CD14-positive monocyte (primary cell): ENCODE measurements around the gene PDE4D. TPM values are rescaled to one million over a fixed set of nuclear protein-coding genes. Genes with fewer than 3 reads are reported as not detected.

ENCODE experiments used
- DNase-seq, 3 donors: peaks; one replicate each; pipeline ENCODE4 v3.0.0-alpha.2; 2011 to 2022
- H2AFZ ChIP-seq: 2 replicates; pipeline ENCODE4 v1.6.0; 2012; ENCODE audit warnings: mild to moderate bottlenecking, low read depth, low read length, inconsistent platforms; ENCODE audit not compliant: insufficient read depth, poor library complexity, severe bottlenecking
- H3K27ac ChIP-seq, 2 donors: 1 replicate in 1 of 2; 2 replicates in 1 of 2; pipeline ENCODE4 v1.5.1; 2012 to 2013; ENCODE audit warnings: low read length in 2 of 2, control low read depth in 1 of 2, inconsistent platforms in 1 of 2, low read depth in 1 of 2, mild to moderate bottlenecking in 1 of 2
- H3K27me3 ChIP-seq, 2 donors: one replicate each; pipeline versions ENCODE4 v1.6.0 to v1.6.1; 2011 to 2013; ENCODE audit warnings: low read length in 2 of 2; ENCODE audit not compliant: control insufficient read depth in 2 of 2, insufficient read depth in 2 of 2
- H3K36me3 ChIP-seq, 2 donors: replicated peaks in 1 of 2; 1 replicate in 1 of 2; 2 replicates in 1 of 2; pipeline versions ENCODE4 v1.5.1 to v1.6.1; 2012 to 2013; ENCODE audit warnings: low read length in 2 of 2, control low read depth in 1 of 2, inconsistent platforms in 1 of 2, mild to moderate bottlenecking in 1 of 2; ENCODE audit not compliant: insufficient read depth in 2 of 2, control insufficient read depth in 1 of 2
- H3K4me1 ChIP-seq, 2 donors: 1 replicate in 1 of 2; 2 replicates in 1 of 2; pipeline versions ENCODE4 v1.5.1 to v1.6.1; 2012 to 2013; ENCODE audit warnings: low read length in 2 of 2, control low read depth in 1 of 2, inconsistent platforms in 1 of 2, mild to moderate bottlenecking in 1 of 2, moderate library complexity in 1 of 2; ENCODE audit not compliant: insufficient read depth in 2 of 2, control insufficient read depth in 1 of 2
- H3K4me2 ChIP-seq: replicated peaks from 2 replicates; pipeline ENCODE3; 2012; ENCODE audit warnings: low read length, moderate library complexity, mild to moderate bottlenecking; ENCODE audit not compliant: poor library complexity, severe bottlenecking; ENCODE audit errors: extremely low read depth
- H3K4me3 ChIP-seq, 3 experiments: fragments of 200-600 bp in 1 of 3; sonication (generic) in 1 of 3; replicated peaks in 1 of 3; 1 replicate in 2 of 3; 2 replicates in 1 of 3; pipeline ENCODE4 v1.5.1; 2011 to 2013; ENCODE audit warnings: low read length in 3 of 3, mild to moderate bottlenecking in 3 of 3, control low read depth in 2 of 3, low read depth in 2 of 3, inconsistent platforms in 1 of 3, moderate library complexity in 1 of 3
- H3K79me2 ChIP-seq: 2 replicates; pipeline ENCODE4 v1.6.0; 2012; ENCODE audit warnings: mild to moderate bottlenecking, control low read depth, inconsistent platforms, low read length, moderate library complexity; ENCODE audit not compliant: insufficient read depth
- H3K9ac ChIP-seq: 2 replicates; pipeline ENCODE4 v1.6.0; 2017; ENCODE audit warnings: low read length, mild to moderate bottlenecking; ENCODE audit not compliant: insufficient read depth, poor library complexity, severe bottlenecking
- H3K9me3 ChIP-seq, 2 donors: replicated peaks in 1 of 2; 1 replicate in 1 of 2; 2 replicates in 1 of 2; pipeline versions ENCODE4 v1.5.1 to v1.6.1; 2012 to 2013; ENCODE audit warnings: low read length in 2 of 2, control low read depth in 1 of 2; ENCODE audit not compliant: control insufficient read depth in 1 of 2, insufficient read depth in 1 of 2
- H4K20me1 ChIP-seq: 2 replicates; pipeline ENCODE4 v1.6.0; 2012; ENCODE audit warnings: mild to moderate bottlenecking, low read length, control low read depth, moderate library complexity; ENCODE audit not compliant: insufficient read depth
- H3K27ac Mint-ChIP-seq, 7 donors: one replicate each; pipeline ENCODE4 v1.8.0; 2020; ENCODE audit warnings: mild to moderate bottlenecking in 7 of 7, mixed read lengths in 7 of 7, moderate library complexity in 6 of 7, inconsistent platforms in 2 of 7
- H3K27me3 Mint-ChIP-seq, 3 donors: one replicate each; pipeline ENCODE4 v1.8.0; 2021 to 2022; ENCODE audit warnings: low read depth in 3 of 3, mild to moderate bottlenecking in 3 of 3, mixed read lengths in 3 of 3, moderate library complexity in 3 of 3, inconsistent platforms in 1 of 3
- H3K36me3 Mint-ChIP-seq, 2 donors: one replicate each; pipeline ENCODE4 v1.8.0; 2020; ENCODE audit warnings: mixed read lengths in 2 of 2, inconsistent platforms in 1 of 2, mild to moderate bottlenecking in 1 of 2
- H3K4me1 Mint-ChIP-seq: one replicate; pipeline ENCODE4 v1.8.0; 2020; ENCODE audit warnings: mild to moderate bottlenecking, mixed read lengths
- H3K4me3 Mint-ChIP-seq, 2 donors: one replicate each; pipeline ENCODE4 v1.8.0; 2020; ENCODE audit warnings: mild to moderate bottlenecking in 2 of 2, mixed read lengths in 2 of 2, moderate library complexity in 1 of 2
- H3K9me3 Mint-ChIP-seq, 7 donors: one replicate each; pipeline ENCODE4 v1.8.0; 2020 to 2022; ENCODE audit warnings: mixed read lengths in 7 of 7, mild to moderate bottlenecking in 6 of 7, moderate library complexity in 6 of 7, inconsistent platforms in 2 of 7
- CTCF ChIP-seq: fragments of 200-600 bp; IDR thresholded peaks from one replicate; pipeline ENCODE4 v1.8.0; 2022; ENCODE audit warnings: antibody characterized with exemption, mild to moderate bottlenecking
- WGBS: methylation state at CpG from one replicate; pipeline ENCODE4 v1.1.5; 2013; ENCODE audit warnings: missing lambda C conversion rate; ENCODE audit not compliant: insufficient coverage; 5-methylcytosine and 5-hydroxymethylcytosine counted together
- intact Hi-C, 2 donors: fragments of 100-400 bp; cut with micrococcal nuclease; formaldehyde crosslinking; loops; one replicate each; pipeline versions ENCODE4 v1.15.0 to v1.15.1; 2023
- polyA plus RNA-seq, 3 donors: library from polyadenylated mRNA; depleted of rRNA in 1 of 3; unstranded in 2 of 3; stranded (reverse) in 1 of 3; fragments of 300-500 nt in 2 of 3; fragments of >200 nt in 1 of 3; fragmentation: Illumina TruSeq in 2 of 3; gene quantifications; 1 replicate in 2 of 3; 2 replicates in 1 of 3; pipeline ENCODE4 v1.2.3, GENCODE V29; 2012 to 2021

The PDE4D gene
- polyA plus RNA-seq, 3 donors, result 1.9 to 3.4 (median 2.8) TPM

DNA sequence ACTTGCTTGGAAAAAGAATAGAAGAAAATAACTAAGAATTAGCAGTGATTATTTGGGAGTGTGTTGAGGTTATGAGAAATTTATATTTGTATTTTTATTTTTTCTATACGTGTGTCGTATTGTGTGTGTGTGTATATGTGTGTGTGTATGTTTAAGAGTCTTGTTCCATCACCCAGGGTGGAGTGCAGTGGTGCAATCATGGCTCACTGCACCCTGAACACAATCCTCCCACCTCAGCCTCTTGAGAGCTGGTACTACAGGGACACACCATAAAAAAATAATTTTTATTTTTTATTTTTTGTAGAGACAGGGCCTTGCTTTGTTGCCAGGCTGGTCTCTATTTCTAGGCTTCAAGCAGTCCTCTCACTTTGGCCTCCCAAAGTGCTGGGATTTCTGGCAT is 643.8 kb downstream of the PDE4D start:
- Histone ChIP-seq H3K27me3 (no peaks in the 10 kb centered on the region), H3K79me2 (no peaks in the 10 kb centered on the region), H3K4me1 (no peaks in the 10 kb centered on the region), H3K27ac (no peak overlapping the region), H2AFZ (no peak overlapping the region), H3K9ac (no peak overlapping the region), H4K20me1 (no peaks in the 10 kb centered on the region), H3K4me2 (no peak overlapping the region), H3K4me3 (no peak overlapping the region), H3K9me3 (no peaks in the 10 kb centered on the region), H3K36me3 (no peaks in the 10 kb centered on the region)
- no CpG with 5 or more reads among the region's 2 CpGs for WGBS
- no peaks in the 10 kb centered on the region for H3K27me3 Mint-ChIP-seq
- H3K4me1 Mint-ChIP-seq, result no peaks in the 10 kb centered on the region
- H3K27ac Mint-ChIP-seq, result no peak overlapping the region
- no peaks in the 10 kb centered on the region for H3K36me3 Mint-ChIP-seq
- peaks cover 0 to 3% (median 0%) of the 10 kb centered on the region in 7 donors for H3K9me3 Mint-ChIP-seq
- no peak for TF ChIP-seq CTCF
- no peak overlapping the region for H3K4me3 Mint-ChIP-seq
- intact Hi-C loops, result no loop called here
- DNase-seq, result no peak

DNA sequence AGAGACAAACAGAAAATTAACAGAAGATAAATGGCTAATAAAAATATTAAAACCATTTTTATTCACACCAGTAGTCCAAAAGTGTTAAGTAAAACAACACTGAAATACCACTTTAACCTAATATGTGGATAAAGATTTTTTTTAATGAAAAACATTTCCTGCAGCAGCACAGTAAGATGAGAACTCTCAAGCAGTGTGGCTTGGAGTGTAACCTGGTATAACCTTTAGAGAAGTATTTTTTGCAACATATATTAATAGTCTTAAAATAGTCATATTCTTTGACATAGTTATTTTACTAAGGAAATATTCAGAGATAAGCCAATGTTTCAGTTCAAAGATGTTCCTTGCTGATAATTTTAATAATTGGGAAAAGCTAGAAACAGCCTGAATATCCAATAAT is 644.4 kb downstream of the PDE4D start:
- H3K4me1 ChIP-seq, result no peaks in the 10 kb centered on the region
- H2AFZ ChIP-seq, result no peak overlapping the region
- TF ChIP-seq CTCF, result no peak
- no peaks in the 10 kb centered on the region for H3K27me3 ChIP-seq
- Mint-ChIP-seq H3K27ac (no peak overlapping the region), H3K4me1 (no peaks in the 10 kb centered on the region), H3K9me3 (peaks cover 0 to 3% (median 0%) of the 10 kb centered on the region in 7 donors), H3K4me3 (no peak overlapping the region), H3K36me3 (no peaks in the 10 kb centered on the region), H3K27me3 (no peaks in the 10 kb centered on the region)
- H3K27ac ChIP-seq, result no peak overlapping the region
- no peaks in the 10 kb centered on the region for H3K79me2 ChIP-seq
- no peak for DNase-seq
- no peaks in the 10 kb centered on the region for H4K20me1 ChIP-seq
- H3K4me3 ChIP-seq, result no peak overlapping the region
- H3K36me3 ChIP-seq, result no peaks in the 10 kb centered on the region
- no peak overlapping the region for H3K9ac ChIP-seq
- no peak overlapping the region for H3K4me2 ChIP-seq
- H3K9me3 ChIP-seq, result no peaks in the 10 kb centered on the region
- intact Hi-C loops, result no loop called here
